Measurements from ENCODE around the gene CDC42BPB. TPM values are rescaled to one million over a fixed set of nuclear protein-coding genes. Genes with fewer than 3 reads are reported as not detected.

The CDC42BPB gene
- total RNA-seq, 3 donors from 2014 or later (not counting 1 experiment from before 2014, with no cell fraction given), result 0.86 to 2.3 (median 2.0) TPM

GRCh38 chr14:103041464-103041863 lies 15.9 kb downstream of the CDC42BPB start:
- H3K4me1 Mint-ChIP-seq, result peaks cover 0 to 4% of the 10 kb centered on the region in 2 donors
- 92% methylated on average over 20 of the region's 20 CpGs for WGBS (ENCODE audit: insufficient coverage)
- no peaks in the 10 kb centered on the region for H3K36me3 ChIP-seq (ENCODE audit: control insufficient read depth, insufficient read depth, low read length)
- no peaks in the 10 kb centered on the region for H3K36me3 Mint-ChIP-seq
- no peaks in the 10 kb centered on the region for H3K4me1 ChIP-seq (ENCODE audit: control insufficient read depth, insufficient read depth, low read length)
- DNase-seq (no peak), ATAC-seq (no peak)
- no peak overlapping the region for H3K4me3 Mint-ChIP-seq
- peaks cover 13 to 16% of the 10 kb centered on the region in 2 donors for H3K27me3 Mint-ChIP-seq (ENCODE audit: low read depth in 2 of 2)
- no peak overlapping the region for H3K27ac Mint-ChIP-seq
- intact Hi-C loops (cut with micrococcal nuclease), result no loop called here
- H3K4me3 ChIP-seq (ENCODE audit: low read length), result no peak overlapping the region
- no peak for TF ChIP-seq CTCF (IDR thresholded peaks at IDR 0.05)
- no peaks in the 10 kb centered on the region for H3K9me3 Mint-ChIP-seq
- peaks cover 4% of the 10 kb centered on the region for H3K27me3 ChIP-seq (ENCODE audit: control insufficient read depth, insufficient read depth, low read length)
- H3K27ac ChIP-seq (ENCODE audit: low read length), result no peak overlapping the region
- no peaks in the 10 kb centered on the region for H3K9me3 ChIP-seq (ENCODE audit: control insufficient read depth, insufficient read depth, low read length)

GRCh38 chr14:103033681-103034096 lies 23.7 kb downstream of the CDC42BPB start:
- Histone ChIP-seq H3K4me1 (ENCODE audit: control insufficient read depth, insufficient read depth, low read length) (no peaks in the 10 kb centered on the region), H3K36me3 (ENCODE audit: control insufficient read depth, insufficient read depth, low read length) (no peaks in the 10 kb centered on the region), H3K27me3 (ENCODE audit: control insufficient read depth, insufficient read depth, low read length) (no peaks in the 10 kb centered on the region), H3K27ac (ENCODE audit: low read length) (no peak overlapping the region), H3K4me3 (ENCODE audit: low read length) (no peak overlapping the region), H3K9me3 (ENCODE audit: control insufficient read depth, insufficient read depth, low read length) (no peaks in the 10 kb centered on the region)
- Mint-ChIP-seq H3K9me3 (no peaks in the 10 kb centered on the region), H3K27me3 (ENCODE audit: low read depth in 2 of 2) (no peaks in the 10 kb centered on the region), H3K27ac (no peak overlapping the region), H3K4me3 (no peak overlapping the region), H3K36me3 (no peaks in the 10 kb centered on the region), H3K4me1 (no peaks in the 10 kb centered on the region)
- 40% methylated on average over 6 of the region's 6 CpGs for WGBS (ENCODE audit: insufficient coverage)
- no peak for ATAC-seq
- DNase-seq, result no peak
- no peak for TF ChIP-seq CTCF (IDR thresholded peaks at IDR 0.05)
- intact Hi-C loops (cut with micrococcal nuclease), result no loop called here

- intact Hi-C loops (cut with micrococcal nuclease), result no loop called here
- Histone ChIP-seq H3K9me3 (ENCODE audit: control insufficient read depth, insufficient read depth, low read length) (no peaks in the 10 kb centered on the region), H3K27me3 (ENCODE audit: control insufficient read depth, insufficient read depth, low read length) (no peaks in the 10 kb centered on the region), H3K27ac (ENCODE audit: low read length) (no peak overlapping the region), H3K4me3 (ENCODE audit: low read length) (no peak overlapping the region), H3K36me3 (ENCODE audit: control insufficient read depth, insufficient read depth, low read length) (no peaks in the 10 kb centered on the region), H3K4me1 (ENCODE audit: control insufficient read depth, insufficient read depth, low read length) (no peaks in the 10 kb centered on the region)
- Mint-ChIP-seq H3K4me3 (no peak overlapping the region), H3K9me3 (no peaks in the 10 kb centered on the region), H3K27me3 (ENCODE audit: low read depth in 2 of 2) (peaks cover 2 to 3% of the 10 kb centered on the region in 2 donors), H3K36me3 (no peaks in the 10 kb centered on the region), H3K4me1 (no peaks in the 10 kb centered on the region), H3K27ac (no peak overlapping the region)
- ATAC-seq (no peak), DNase-seq (no peak)
- TF ChIP-seq CTCF (IDR thresholded peaks at IDR 0.05), result no peak
- whole genome bisulfite sequencing (ENCODE audit: insufficient coverage), result 91% methylated on average over 9 of the region's 9 CpGs
Observed at GRCh38 chr14:103031956-103032355, 25.4 kb downstream of the CDC42BPB start.

- 96% methylated on average over 6 of the region's 6 CpGs for WGBS (ENCODE audit: insufficient coverage)
- H3K9me3 ChIP-seq (ENCODE audit: control insufficient read depth, insufficient read depth, low read length), result no peaks in the 10 kb centered on the region
- H3K9me3 Mint-ChIP-seq, result no peaks in the 10 kb centered on the region
- DNase-seq (no peak), ATAC-seq (no peak)
- H3K36me3 Mint-ChIP-seq, result no peaks in the 10 kb centered on the region
- no peak for TF ChIP-seq CTCF (IDR thresholded peaks at IDR 0.05)
- no peak overlapping the region for H3K4me3 ChIP-seq (ENCODE audit: low read length)
- H3K27ac Mint-ChIP-seq, result no peak overlapping the region
- no peaks in the 10 kb centered on the region for H3K4me1 Mint-ChIP-seq
- intact Hi-C loops (cut with micrococcal nuclease), result no loop called here
- H3K4me3 Mint-ChIP-seq, result no peak overlapping the region
- no peaks in the 10 kb centered on the region for H3K4me1 ChIP-seq (ENCODE audit: control insufficient read depth, insufficient read depth, low read length)
- peaks cover 5 to 6% of the 10 kb centered on the region in 2 donors for H3K27me3 Mint-ChIP-seq (ENCODE audit: low read depth in 2 of 2)
- H3K27me3 ChIP-seq (ENCODE audit: control insufficient read depth, insufficient read depth, low read length), result no peaks in the 10 kb centered on the region
- no peaks in the 10 kb centered on the region for H3K36me3 ChIP-seq (ENCODE audit: control insufficient read depth, insufficient read depth, low read length)
- no peak overlapping the region for H3K27ac ChIP-seq (ENCODE audit: low read length)
Observed at GRCh38 chr14:103031566-103031911, 25.8 kb downstream of the CDC42BPB start.
